ENCODE data around the gene TNIP1.

- no peak for TF ChIP-seq POLR2AphosphoS5 (IDR thresholded peaks at IDR 0.05)
- TF ChIP-seq, protein P1, sequence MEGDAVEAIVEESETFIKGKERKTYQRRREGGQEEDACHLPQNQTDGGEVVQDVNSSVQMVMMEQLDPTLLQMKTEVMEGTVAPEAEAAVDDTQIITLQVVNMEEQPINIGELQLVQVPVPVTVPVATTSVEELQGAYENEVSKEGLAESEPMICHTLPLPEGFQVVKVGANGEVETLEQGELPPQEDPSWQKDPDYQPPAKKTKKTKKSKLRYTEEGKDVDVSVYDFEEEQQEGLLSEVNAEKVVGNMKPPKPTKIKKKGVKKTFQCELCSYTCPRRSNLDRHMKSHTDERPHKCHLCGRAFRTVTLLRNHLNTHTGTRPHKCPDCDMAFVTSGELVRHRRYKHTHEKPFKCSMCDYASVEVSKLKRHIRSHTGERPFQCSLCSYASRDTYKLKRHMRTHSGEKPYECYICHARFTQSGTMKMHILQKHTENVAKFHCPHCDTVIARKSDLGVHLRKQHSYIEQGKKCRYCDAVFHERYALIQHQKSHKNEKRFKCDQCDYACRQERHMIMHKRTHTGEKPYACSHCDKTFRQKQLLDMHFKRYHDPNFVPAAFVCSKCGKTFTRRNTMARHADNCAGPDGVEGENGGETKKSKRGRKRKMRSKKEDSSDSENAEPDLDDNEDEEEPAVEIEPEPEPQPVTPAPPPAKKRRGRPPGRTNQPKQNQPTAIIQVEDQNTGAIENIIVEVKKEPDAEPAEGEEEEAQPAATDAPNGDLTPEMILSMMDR (IDR thresholded peaks at IDR 0.05 in 8 of 11, conservative IDR thresholded peaks at IDR 0.05 in 3 of 11), result peak in 3 of 11 experiments; percentile 13 to 30 (median 18)
- TF ChIP-seq POLR2A (IDR thresholded peaks at IDR 0.05), result no peak
These were observed 1.6 kb upstream of the TNIP1 start for GRCh38 chr5:151082282-151082902.

Data from spleen (tissue), 7 donors.